Psoas muscle (tissue), 8 donors: ENCODE data around the gene SOX18. TPM values are rescaled to one million over a fixed set of nuclear protein-coding genes. Genes with fewer than 3 reads are reported as not detected.
A peak's percentile ranks its signal among the peaks of the same experiment; 100 is the strongest.

Experiments used
- ATAC-seq, 4 donors: fragments of 200-7000 bp; cut with Tn5 transposase; one replicate each; pipeline ENCODE4 v1.9.1; 2020; ENCODE audit warnings: moderate library complexity in 3 of 4, mild to moderate bottlenecking in 2 of 4
- DNase-seq, 2 donors: peaks; one replicate each; pipeline ENCODE4 v3.0.0-alpha.2; 2020
- H3K27ac ChIP-seq: fragments of 200-600 bp; one replicate; pipeline ENCODE4 v1.8.0; 2022
- H3K27me3 ChIP-seq, 3 donors: fragments of 200-600 bp in 1 of 3; one replicate each; pipeline versions ENCODE4 v1.6.1 to v1.8.0; 2013 to 2022; ENCODE audit warnings: low read length in 2 of 3, mild to moderate bottlenecking in 2 of 3, moderate library complexity in 1 of 3; ENCODE audit not compliant: insufficient read depth in 3 of 3
- H3K36me3 ChIP-seq, 2 donors: fragments of 200-600 bp in 1 of 2; one replicate each; pipeline versions ENCODE4 v1.6.1 to v1.8.0; 2013 to 2022; ENCODE audit warnings: low read depth in 1 of 2, mild to moderate bottlenecking in 1 of 2, moderate library complexity in 1 of 2; ENCODE audit not compliant: insufficient read depth in 1 of 2
- H3K4me1 ChIP-seq: fragments of 200-600 bp; one replicate; pipeline ENCODE4 v1.8.0; 2022
- H3K4me3 ChIP-seq: fragments of 200-600 bp; one replicate; pipeline ENCODE4 v1.8.0; 2022; ENCODE audit warnings: mild to moderate bottlenecking
- H3K9me3 ChIP-seq: fragments of 200-600 bp; one replicate; pipeline ENCODE4 v1.8.0; 2022
- CTCF ChIP-seq: fragments of 200-600 bp; IDR thresholded peaks from one replicate; pipeline ENCODE4 v1.8.0; 2022; ENCODE audit warnings: antibody characterized with exemption
- WGBS, 3 donors: extraction: QIAGEN DNeasy Blood & Tissue Kit; methylation state at CpG; one replicate each; pipeline versions ENCODE4 v1.1.6 to v1.1.7; 2013; 5-methylcytosine and 5-hydroxymethylcytosine counted together
- intact Hi-C, 2 donors: fragments of 100-400 bp; cut with DNase I; formaldehyde crosslinking; loops; one replicate each; pipeline versions ENCODE4 v1.11.0 to v1.14.2; 2022
- polyA plus RNA-seq, 3 donors: library from polyadenylated mRNA; stranded (reverse); fragments of 200-250 nt; gene quantifications; one replicate each; pipeline ENCODE4 v1.2.3, GENCODE V29; 2013
- total RNA-seq, 4 donors: library from RNA; stranded (reverse); fragmentation: NEBNext Ultra II Directional in 2 of 4; extraction: Animal tissue kit (Norgen Biotek cat#: 25700) in 2 of 4; gene quantifications; one replicate each; pipeline versions ENCODE4 v1.2.1 to v1.2.4, GENCODE V29; 2021 to 2023
- donor health status: healthy with polysubstance abuse.
- donor health status: DM: no; HTN: no; CAD: no; lungs with moderate emphysema.
- donor health status: Bipolar disorder and iron deficiency.
- donor health status: healthy.
- donor health status: DM: yes; HTN: yes; CAD: no.
- donor health status: DM: no; HTN: no; CAD: no.
- donor health status: DM: no; HTN: no; CAD: no.
- donor health status: DM: yes; HTN: yes; CAD: no.

Gene SOX18
- total and polyA plus RNA-seq, 7 donors: 4.2 to 50.8 (median 15.4) TPM

- intact Hi-C loops: loop anchor here in 1 of 2 donors (2.0 kb wide), 1 partner anchor 37 kb away; no protein-coding TSS in a partner anchor
- Histone ChIP-seq H3K4me1 (peaks cover 13% of the 10 kb centered on the region), H3K9me3 (no peaks in the 10 kb centered on the region), H3K27ac (no peak within 1 kb of the TSS), H3K36me3 (no peaks in the 10 kb centered on the region), H3K4me3 (peak within 1 kb of the TSS; percentile 67), H3K27me3 (peaks cover 0 to 54% (median 19%) of the 10 kb centered on the region in 3 donors)
- ATAC-seq: no peak
- DNase-seq: no peak
- 3 to 6% (median 4%) methylated on average over 43 to 86 of the region's 86 CpGs for WGBS, 3 donors
- TF ChIP-seq CTCF: no peak
Measured at GRCh38 chr20:64083804-64084684, 34.6 kb upstream of the SOX18 start, which contains the start of gene LKAAEAR1. Gene LKAAEAR1, minus strand, starts transcription at chr20:64084398. Its CDS starts 179 bp downstream, at chr20:64084219.

DNA sequence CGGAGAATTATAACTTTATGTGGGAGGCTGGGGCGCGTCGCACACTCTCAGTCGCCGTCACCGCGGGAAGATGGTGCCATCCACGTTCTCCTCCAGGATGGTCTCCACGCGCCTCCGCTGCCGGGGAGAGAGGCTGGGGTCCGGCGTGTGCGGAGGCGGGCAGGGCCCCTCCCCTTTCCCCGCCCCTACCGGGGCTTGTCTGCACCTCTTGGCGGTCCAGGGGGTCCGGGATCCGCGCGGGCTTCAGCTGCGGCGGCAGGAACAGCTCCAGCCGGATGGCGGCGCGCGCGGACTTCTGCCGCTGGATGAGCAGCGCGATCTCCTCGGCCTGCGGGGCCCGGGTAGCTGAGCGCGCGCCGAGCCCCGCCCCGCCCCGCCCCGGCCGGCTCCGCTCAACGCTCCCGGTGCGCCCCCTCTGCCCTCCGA, 34.0 kb upstream of the SOX18 start:
- Histone ChIP-seq H3K4me1 (peaks cover 20% of the 10 kb centered on the region), H3K9me3 (no peaks in the 10 kb centered on the region), H3K36me3 (no peaks in the 10 kb centered on the region), H3K4me3 (peak overlapping the region; percentile 67), H3K27ac (no peak overlapping the region), H3K27me3 (peaks cover 0 to 54% (median 17%) of the 10 kb centered on the region in 3 donors)
- DNase-seq (peak; percentile 73 to 82), ATAC-seq (peak; percentile 58 to 80 (median 74))
- peak; percentile 67 for TF ChIP-seq CTCF
- intact Hi-C loops: loop anchor here in 1 of 2 donors (2.0 kb wide), 1 partner anchor 37 kb away; no protein-coding TSS in a partner anchor
- 0 to 1% (median 0%) methylated on average over 27 to 52 of the region's 52 CpGs for WGBS, 3 donors

GRCh38 chr20:64082820-64083377, 33.5 kb upstream of the SOX18 start:
- WGBS, 3 donors: 19 to 28% (median 23%) methylated on average over 13 of the region's 13 CpGs
- Histone ChIP-seq H3K4me1 (peaks cover 20% of the 10 kb centered on the region), H3K36me3 (no peaks in the 10 kb centered on the region), H3K9me3 (no peaks in the 10 kb centered on the region), H3K4me3 (peak overlapping the region; percentile 67), H3K27ac (no peak overlapping the region), H3K27me3 (peaks cover 0 to 49% (median 12%) of the 10 kb centered on the region in 3 donors)
- intact Hi-C loops: loop anchor here in 1 of 2 donors (2.0 kb wide), 1 partner anchor 38 kb away; no protein-coding TSS in a partner anchor
- TF ChIP-seq CTCF: no peak
- no peak for DNase-seq
- ATAC-seq: no peak

DNA sequence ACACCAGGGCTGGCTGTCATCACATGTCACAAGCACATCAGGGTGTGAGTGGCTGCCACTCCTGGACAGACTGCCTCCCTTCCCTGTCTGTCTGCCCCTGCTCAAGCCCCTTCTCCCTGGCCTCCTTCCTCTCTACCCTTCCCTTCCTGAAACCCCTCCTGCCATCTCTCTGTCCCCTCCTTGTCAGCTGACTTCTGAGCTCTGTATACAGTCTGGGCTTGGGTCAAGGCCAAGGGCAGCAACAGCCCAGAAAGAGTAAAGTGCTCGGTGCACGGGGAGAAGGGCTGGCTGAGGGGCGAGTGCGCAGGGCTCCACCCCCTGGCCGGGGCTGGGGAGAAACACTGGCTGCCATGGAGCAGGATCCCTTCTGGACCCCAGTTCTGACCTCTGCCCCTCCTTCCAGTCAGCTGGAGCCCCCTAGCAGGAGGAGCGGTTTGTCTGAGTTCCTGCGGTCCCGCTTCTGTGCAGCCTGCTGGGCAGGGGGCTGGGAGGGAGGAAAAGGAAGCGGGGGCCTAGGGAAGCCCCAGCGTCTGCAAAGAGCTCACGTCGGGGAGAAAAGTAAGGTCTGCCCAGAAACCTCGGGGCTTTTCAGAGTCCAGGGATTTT, 32.8 kb upstream of the SOX18 start:
- ATAC-seq (no peak), DNase-seq (no peak)
- Histone ChIP-seq H3K27ac (no peak overlapping the region), H3K27me3 (peaks cover 0 to 45% (median 10%) of the 10 kb centered on the region in 3 donors), H3K36me3 (no peaks in the 10 kb centered on the region), H3K9me3 (no peaks in the 10 kb centered on the region), H3K4me3 (no peak overlapping the region), H3K4me1 (peaks cover 20% of the 10 kb centered on the region)
- WGBS, 3 donors: 38 to 45% (median 42%) methylated on average over 12 to 13 of the region's 13 CpGs
- no peak for TF ChIP-seq CTCF
- intact Hi-C loops: loop anchor here in 1 of 2 donors (2.0 kb wide), 1 partner anchor 39 kb away; no protein-coding TSS in a partner anchor
